ENCODE data around the gene MAK.

DNA sequence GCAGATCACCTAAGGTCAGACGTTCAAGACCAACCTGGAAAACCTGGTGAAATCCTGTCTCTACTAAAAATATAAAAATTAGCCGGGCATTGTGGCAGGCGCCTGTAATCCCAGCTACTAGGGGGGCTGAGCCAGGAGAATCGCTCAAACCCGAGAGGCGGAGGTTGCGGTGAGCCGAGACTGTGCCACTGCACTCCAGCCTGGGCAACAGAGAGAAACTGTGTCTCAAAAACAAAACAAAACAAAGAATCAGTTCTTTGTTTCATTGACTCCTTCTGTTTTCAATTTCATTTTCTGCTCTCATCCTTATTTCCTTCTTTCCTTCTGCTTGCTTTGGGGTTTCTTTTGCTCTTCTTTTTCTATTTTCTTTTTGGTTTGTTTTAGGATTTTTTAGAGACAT, 124.4 kb downstream of the MAK start:
- TF ChIP-seq, protein P1, sequence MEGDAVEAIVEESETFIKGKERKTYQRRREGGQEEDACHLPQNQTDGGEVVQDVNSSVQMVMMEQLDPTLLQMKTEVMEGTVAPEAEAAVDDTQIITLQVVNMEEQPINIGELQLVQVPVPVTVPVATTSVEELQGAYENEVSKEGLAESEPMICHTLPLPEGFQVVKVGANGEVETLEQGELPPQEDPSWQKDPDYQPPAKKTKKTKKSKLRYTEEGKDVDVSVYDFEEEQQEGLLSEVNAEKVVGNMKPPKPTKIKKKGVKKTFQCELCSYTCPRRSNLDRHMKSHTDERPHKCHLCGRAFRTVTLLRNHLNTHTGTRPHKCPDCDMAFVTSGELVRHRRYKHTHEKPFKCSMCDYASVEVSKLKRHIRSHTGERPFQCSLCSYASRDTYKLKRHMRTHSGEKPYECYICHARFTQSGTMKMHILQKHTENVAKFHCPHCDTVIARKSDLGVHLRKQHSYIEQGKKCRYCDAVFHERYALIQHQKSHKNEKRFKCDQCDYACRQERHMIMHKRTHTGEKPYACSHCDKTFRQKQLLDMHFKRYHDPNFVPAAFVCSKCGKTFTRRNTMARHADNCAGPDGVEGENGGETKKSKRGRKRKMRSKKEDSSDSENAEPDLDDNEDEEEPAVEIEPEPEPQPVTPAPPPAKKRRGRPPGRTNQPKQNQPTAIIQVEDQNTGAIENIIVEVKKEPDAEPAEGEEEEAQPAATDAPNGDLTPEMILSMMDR (IDR thresholded peaks at IDR 0.05) = no peak
- TF ChIP-seq, protein P2, sequence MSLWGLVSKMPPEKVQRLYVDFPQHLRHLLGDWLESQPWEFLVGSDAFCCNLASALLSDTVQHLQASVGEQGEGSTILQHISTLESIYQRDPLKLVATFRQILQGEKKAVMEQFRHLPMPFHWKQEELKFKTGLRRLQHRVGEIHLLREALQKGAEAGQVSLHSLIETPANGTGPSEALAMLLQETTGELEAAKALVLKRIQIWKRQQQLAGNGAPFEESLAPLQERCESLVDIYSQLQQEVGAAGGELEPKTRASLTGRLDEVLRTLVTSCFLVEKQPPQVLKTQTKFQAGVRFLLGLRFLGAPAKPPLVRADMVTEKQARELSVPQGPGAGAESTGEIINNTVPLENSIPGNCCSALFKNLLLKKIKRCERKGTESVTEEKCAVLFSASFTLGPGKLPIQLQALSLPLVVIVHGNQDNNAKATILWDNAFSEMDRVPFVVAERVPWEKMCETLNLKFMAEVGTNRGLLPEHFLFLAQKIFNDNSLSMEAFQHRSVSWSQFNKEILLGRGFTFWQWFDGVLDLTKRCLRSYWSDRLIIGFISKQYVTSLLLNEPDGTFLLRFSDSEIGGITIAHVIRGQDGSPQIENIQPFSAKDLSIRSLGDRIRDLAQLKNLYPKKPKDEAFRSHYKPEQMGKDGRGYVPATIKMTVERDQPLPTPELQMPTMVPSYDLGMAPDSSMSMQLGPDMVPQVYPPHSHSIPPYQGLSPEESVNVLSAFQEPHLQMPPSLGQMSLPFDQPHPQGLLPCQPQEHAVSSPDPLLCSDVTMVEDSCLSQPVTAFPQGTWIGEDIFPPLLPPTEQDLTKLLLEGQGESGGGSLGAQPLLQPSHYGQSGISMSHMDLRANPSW (CRISPR knock-in tag; conservative IDR thresholded peaks at IDR 0.05; ENCODE audit: low read depth) = no peak
- TF ChIP-seq, protein P3, sequence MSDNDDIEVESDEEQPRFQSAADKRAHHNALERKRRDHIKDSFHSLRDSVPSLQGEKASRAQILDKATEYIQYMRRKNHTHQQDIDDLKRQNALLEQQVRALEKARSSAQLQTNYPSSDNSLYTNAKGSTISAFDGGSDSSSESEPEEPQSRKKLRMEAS (CRISPR knock-in tag; IDR thresholded peaks at IDR 0.05) = no peak
- TF ChIP-seq SMAD3 (CRISPR knock-in tag; IDR thresholded peaks at IDR 0.05; ENCODE audit: borderline replicate concordance) = no peak
- TF ChIP-seq MYBL2 (CRISPR knock-in tag; IDR thresholded peaks at IDR 0.05) = no peak
- TF ChIP-seq NR2C2 (CRISPR knock-in tag; IDR thresholded peaks at IDR 0.05) = no peak
- no peak for TF ChIP-seq CBFB (CRISPR knock-in tag; IDR thresholded peaks at IDR 0.05; ENCODE audit: low read depth)
- TF ChIP-seq, protein P4, sequence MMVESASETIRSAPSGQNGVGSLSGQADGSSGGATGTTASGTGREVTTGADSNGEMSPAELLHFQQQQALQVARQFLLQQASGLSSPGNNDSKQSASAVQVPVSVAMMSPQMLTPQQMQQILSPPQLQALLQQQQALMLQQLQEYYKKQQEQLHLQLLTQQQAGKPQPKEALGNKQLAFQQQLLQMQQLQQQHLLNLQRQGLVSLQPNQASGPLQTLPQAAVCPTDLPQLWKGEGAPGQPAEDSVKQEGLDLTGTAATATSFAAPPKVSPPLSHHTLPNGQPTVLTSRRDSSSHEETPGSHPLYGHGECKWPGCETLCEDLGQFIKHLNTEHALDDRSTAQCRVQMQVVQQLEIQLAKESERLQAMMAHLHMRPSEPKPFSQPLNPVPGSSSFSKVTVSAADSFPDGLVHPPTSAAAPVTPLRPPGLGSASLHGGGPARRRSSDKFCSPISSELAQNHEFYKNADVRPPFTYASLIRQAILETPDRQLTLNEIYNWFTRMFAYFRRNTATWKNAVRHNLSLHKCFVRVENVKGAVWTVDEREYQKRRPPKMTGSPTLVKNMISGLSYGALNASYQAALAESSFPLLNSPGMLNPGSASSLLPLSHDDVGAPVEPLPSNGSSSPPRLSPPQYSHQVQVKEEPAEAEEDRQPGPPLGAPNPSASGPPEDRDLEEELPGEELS (CRISPR knock-in tag; IDR thresholded peaks at IDR 0.05) = no peak
- no peak for TF ChIP-seq FOXK1 (CRISPR knock-in tag; IDR thresholded peaks at IDR 0.05)
- TF ChIP-seq, protein P5, sequence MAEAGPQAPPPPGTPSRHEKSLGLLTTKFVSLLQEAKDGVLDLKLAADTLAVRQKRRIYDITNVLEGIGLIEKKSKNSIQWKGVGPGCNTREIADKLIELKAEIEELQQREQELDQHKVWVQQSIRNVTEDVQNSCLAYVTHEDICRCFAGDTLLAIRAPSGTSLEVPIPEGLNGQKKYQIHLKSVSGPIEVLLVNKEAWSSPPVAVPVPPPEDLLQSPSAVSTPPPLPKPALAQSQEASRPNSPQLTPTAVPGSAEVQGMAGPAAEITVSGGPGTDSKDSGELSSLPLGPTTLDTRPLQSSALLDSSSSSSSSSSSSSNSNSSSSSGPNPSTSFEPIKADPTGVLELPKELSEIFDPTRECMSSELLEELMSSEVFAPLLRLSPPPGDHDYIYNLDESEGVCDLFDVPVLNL (CRISPR knock-in tag; IDR thresholded peaks at IDR 0.05; ENCODE audit: borderline replicate concordance, low read depth) = no peak
- TF ChIP-seq, protein P6, sequence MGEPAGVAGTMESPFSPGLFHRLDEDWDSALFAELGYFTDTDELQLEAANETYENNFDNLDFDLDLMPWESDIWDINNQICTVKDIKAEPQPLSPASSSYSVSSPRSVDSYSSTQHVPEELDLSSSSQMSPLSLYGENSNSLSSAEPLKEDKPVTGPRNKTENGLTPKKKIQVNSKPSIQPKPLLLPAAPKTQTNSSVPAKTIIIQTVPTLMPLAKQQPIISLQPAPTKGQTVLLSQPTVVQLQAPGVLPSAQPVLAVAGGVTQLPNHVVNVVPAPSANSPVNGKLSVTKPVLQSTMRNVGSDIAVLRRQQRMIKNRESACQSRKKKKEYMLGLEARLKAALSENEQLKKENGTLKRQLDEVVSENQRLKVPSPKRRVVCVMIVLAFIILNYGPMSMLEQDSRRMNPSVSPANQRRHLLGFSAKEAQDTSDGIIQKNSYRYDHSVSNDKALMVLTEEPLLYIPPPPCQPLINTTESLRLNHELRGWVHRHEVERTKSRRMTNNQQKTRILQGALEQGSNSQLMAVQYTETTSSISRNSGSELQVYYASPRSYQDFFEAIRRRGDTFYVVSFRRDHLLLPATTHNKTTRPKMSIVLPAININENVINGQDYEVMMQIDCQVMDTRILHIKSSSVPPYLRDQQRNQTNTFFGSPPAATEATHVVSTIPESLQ (CRISPR knock-in tag; IDR thresholded peaks at IDR 0.05) = no peak
- TF ChIP-seq, protein P7, sequence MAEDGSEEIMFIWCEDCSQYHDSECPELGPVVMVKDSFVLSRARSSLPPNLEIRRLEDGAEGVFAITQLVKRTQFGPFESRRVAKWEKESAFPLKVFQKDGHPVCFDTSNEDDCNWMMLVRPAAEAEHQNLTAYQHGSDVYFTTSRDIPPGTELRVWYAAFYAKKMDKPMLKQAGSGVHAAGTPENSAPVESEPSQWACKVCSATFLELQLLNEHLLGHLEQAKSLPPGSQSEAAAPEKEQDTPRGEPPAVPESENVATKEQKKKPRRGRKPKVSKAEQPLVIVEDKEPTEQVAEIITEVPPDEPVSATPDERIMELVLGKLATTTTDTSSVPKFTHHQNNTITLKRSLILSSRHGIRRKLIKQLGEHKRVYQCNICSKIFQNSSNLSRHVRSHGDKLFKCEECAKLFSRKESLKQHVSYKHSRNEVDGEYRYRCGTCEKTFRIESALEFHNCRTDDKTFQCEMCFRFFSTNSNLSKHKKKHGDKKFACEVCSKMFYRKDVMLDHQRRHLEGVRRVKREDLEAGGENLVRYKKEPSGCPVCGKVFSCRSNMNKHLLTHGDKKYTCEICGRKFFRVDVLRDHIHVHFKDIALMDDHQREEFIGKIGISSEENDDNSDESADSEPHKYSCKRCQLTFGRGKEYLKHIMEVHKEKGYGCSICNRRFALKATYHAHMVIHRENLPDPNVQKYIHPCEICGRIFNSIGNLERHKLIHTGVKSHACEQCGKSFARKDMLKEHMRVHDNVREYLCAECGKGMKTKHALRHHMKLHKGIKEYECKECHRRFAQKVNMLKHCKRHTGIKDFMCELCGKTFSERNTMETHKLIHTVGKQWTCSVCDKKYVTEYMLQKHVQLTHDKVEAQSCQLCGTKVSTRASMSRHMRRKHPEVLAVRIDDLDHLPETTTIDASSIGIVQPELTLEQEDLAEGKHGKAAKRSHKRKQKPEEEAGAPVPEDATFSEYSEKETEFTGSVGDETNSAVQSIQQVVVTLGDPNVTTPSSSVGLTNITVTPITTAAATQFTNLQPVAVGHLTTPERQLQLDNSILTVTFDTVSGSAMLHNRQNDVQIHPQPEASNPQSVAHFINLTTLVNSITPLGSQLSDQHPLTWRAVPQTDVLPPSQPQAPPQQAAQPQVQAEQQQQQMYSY (CRISPR knock-in tag; IDR thresholded peaks at IDR 0.05) = no peak
- no peak for TF ChIP-seq FOXJ3 (CRISPR knock-in tag; IDR thresholded peaks at IDR 0.05; ENCODE audit: borderline replicate concordance)
- TF ChIP-seq, protein P8, sequence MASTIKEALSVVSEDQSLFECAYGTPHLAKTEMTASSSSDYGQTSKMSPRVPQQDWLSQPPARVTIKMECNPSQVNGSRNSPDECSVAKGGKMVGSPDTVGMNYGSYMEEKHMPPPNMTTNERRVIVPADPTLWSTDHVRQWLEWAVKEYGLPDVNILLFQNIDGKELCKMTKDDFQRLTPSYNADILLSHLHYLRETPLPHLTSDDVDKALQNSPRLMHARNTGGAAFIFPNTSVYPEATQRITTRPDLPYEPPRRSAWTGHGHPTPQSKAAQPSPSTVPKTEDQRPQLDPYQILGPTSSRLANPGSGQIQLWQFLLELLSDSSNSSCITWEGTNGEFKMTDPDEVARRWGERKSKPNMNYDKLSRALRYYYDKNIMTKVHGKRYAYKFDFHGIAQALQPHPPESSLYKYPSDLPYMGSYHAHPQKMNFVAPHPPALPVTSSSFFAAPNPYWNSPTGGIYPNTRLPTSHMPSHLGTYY (CRISPR knock-in tag; IDR thresholded peaks at IDR 0.05) = no peak

Measured in WTC11 (cell line).